ENCODE data around the gene SBK2. TPM values are rescaled to one million over a fixed set of nuclear protein-coding genes. Genes with fewer than 3 reads are reported as not detected.
A peak's percentile ranks its signal among the peaks of the same experiment; 100 is the strongest.

The SBK2 gene
- total RNA-seq, 1 experiment from 2014 or later = not detected

- Histone ChIP-seq H3K4me1 (ENCODE audit: insufficient read depth, low read length) (no peaks in the 10 kb centered on the region), H4K20me1 (ENCODE audit: low read length) (no peaks in the 10 kb centered on the region), H3K9me3 (ENCODE audit: low read length) (no peaks in the 10 kb centered on the region), H3K79me2 (ENCODE audit: low read length) (no peaks in the 10 kb centered on the region), H3K4me2 (ENCODE audit: low read length) (no peak overlapping the region), H3K36me3 (ENCODE audit: low read depth, low read length) (no peaks in the 10 kb centered on the region), H3K9ac (ENCODE audit: low read length) (no peak overlapping the region), H3K9me2 (replicated peaks; ENCODE audit: low read length) (no peaks in the 10 kb centered on the region), H2AFZ (ENCODE audit: low read length) (no peak overlapping the region), H3K4me3 (ENCODE audit: low read length) (no peak overlapping the region), H3F3A (ENCODE audit: low read length, unreplicated experiment) (no peaks in the 10 kb centered on the region), H3K27ac (ENCODE audit: low read length) (no peak overlapping the region), H3K27me3 (ENCODE audit: low read length) (no peaks in the 10 kb centered on the region)
- no peak for ATAC-seq
- DNase-seq = no peak
- intact Hi-C loops (cut with micrococcal nuclease) = no loop called here
- no TSS peak for BruUV-seq (replicated peaks)
- TF ChIP-seq EZH2phosphoT487 (IDR thresholded peaks at IDR 0.05; ENCODE audit: borderline replicate concordance, low read length) = no peak
- TF ChIP-seq EZH2 (IDR thresholded peaks at IDR 0.05; ENCODE audit: low read length, unreplicated experiment) = no peak
- TF ChIP-seq, protein P1, sequence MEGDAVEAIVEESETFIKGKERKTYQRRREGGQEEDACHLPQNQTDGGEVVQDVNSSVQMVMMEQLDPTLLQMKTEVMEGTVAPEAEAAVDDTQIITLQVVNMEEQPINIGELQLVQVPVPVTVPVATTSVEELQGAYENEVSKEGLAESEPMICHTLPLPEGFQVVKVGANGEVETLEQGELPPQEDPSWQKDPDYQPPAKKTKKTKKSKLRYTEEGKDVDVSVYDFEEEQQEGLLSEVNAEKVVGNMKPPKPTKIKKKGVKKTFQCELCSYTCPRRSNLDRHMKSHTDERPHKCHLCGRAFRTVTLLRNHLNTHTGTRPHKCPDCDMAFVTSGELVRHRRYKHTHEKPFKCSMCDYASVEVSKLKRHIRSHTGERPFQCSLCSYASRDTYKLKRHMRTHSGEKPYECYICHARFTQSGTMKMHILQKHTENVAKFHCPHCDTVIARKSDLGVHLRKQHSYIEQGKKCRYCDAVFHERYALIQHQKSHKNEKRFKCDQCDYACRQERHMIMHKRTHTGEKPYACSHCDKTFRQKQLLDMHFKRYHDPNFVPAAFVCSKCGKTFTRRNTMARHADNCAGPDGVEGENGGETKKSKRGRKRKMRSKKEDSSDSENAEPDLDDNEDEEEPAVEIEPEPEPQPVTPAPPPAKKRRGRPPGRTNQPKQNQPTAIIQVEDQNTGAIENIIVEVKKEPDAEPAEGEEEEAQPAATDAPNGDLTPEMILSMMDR (conservative IDR thresholded peaks at IDR 0.05; ENCODE audit: low read depth, low read length) = no peak
- ChIA-PET CTCF (no interaction called here), POLR2A (ENCODE audit: unreplicated experiment) (no interaction called here)
Observed at GRCh38 chr19:55567708-55568328, 30.9 kb upstream of the SBK2 start.

DNA sequence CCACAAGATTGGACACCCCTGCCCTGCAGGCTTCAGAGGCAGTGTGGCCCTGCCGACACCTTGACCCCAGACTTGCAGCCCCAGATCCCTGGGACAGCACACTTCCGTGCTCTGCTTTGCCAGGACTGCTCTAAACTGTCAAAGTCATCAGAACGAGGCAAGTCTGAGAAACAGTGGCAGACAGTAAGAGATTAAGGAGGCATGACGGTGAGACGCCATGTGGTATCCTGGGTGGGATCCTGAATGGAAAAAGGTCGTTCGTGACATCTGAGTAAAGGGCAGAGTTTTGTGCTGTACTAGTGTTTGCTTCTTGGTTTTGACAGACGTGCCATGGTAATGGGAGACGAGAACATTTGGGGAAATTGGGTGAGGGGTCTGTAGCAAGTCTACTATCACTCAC lies 29.9 kb upstream of the SBK2 start:
- H3K27ac ChIP-seq (ENCODE audit: low read length) = no peak overlapping the region
- no peaks in the 10 kb centered on the region for H4K20me1 ChIP-seq (ENCODE audit: low read length)
- no peaks in the 10 kb centered on the region for H3K79me2 ChIP-seq (ENCODE audit: low read length)
- no peak overlapping the region for H3K4me3 ChIP-seq (ENCODE audit: low read length)
- H3K9ac ChIP-seq (ENCODE audit: low read length) = no peak overlapping the region
- H3K9me3 ChIP-seq (ENCODE audit: low read length) = no peaks in the 10 kb centered on the region
- no peaks in the 10 kb centered on the region for H3K9me2 ChIP-seq (replicated peaks; ENCODE audit: low read length)
- intact Hi-C loops (cut with micrococcal nuclease) = no loop called here
- ChIA-PET POLR2A (ENCODE audit: unreplicated experiment) (no interaction called here), CTCF (no interaction called here)
- no peak overlapping the region for H2AFZ ChIP-seq (ENCODE audit: low read length)
- H3K27me3 ChIP-seq (ENCODE audit: low read length) = no peaks in the 10 kb centered on the region
- H3K4me2 ChIP-seq (ENCODE audit: low read length) = no peak overlapping the region
- H3K4me1 ChIP-seq (ENCODE audit: insufficient read depth, low read length) = no peaks in the 10 kb centered on the region
- DNase-seq (no peak), ATAC-seq (no peak)
- TF ChIP-seq EZH2 (IDR thresholded peaks at IDR 0.05; ENCODE audit: low read length, unreplicated experiment) = no peak
- no peak for TF ChIP-seq EZH2phosphoT487 (IDR thresholded peaks at IDR 0.05; ENCODE audit: borderline replicate concordance, low read length)
- TF ChIP-seq, protein P1 (conservative IDR thresholded peaks at IDR 0.05; ENCODE audit: low read depth, low read length) = no peak
- no TSS peak for BruUV-seq (replicated peaks)
- H3F3A ChIP-seq (ENCODE audit: low read length, unreplicated experiment) = no peaks in the 10 kb centered on the region
- no peaks in the 10 kb centered on the region for H3K36me3 ChIP-seq (ENCODE audit: low read depth, low read length)

DNA sequence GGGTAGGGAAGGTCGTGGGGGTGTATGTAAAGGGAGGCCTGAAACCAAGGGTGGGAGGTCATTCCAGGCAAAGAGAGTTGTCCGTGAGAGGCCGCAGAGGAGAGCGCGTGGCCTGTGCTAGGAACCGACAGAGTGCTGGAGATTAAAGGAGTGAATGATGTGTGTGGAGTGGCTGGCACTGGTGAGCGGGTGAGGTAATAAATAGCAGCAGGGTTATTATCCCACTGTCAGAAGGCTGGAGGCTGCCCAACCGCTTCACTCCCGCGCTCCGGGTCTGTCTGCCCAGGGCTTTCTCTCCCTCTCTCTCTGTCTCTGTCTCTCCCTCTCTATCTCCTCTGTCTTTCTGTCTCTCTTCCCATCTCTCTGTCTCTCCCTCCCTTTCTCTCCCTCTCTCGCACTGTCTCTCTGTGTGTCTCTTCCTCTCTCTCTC lies 26.3 kb upstream of the SBK2 start:
- TF ChIP-seq EZH2phosphoT487 (IDR thresholded peaks at IDR 0.05; ENCODE audit: borderline replicate concordance, low read length) (no peak), EZH2 (IDR thresholded peaks at IDR 0.05; ENCODE audit: low read length, unreplicated experiment) (no peak)
- TF ChIP-seq, protein P1 (conservative IDR thresholded peaks at IDR 0.05; ENCODE audit: low read depth, low read length) = no peak
- no peaks in the 10 kb centered on the region for H3K79me2 ChIP-seq (ENCODE audit: low read length)
- H3K9me2 ChIP-seq (replicated peaks; ENCODE audit: low read length) = no peaks in the 10 kb centered on the region
- no peaks in the 10 kb centered on the region for H3K27me3 ChIP-seq (ENCODE audit: low read length)
- DNase-seq (no peak), ATAC-seq (peak; percentile 43)
- H3K9me3 ChIP-seq (ENCODE audit: low read length) = no peaks in the 10 kb centered on the region
- no peak overlapping the region for H3K27ac ChIP-seq (ENCODE audit: low read length)
- H2AFZ ChIP-seq (ENCODE audit: low read length) = no peak overlapping the region
- POLR2A ChIA-PET (ENCODE audit: unreplicated experiment) = no interaction called here
- H3K4me3 ChIP-seq (ENCODE audit: low read length) = no peak overlapping the region
- intact Hi-C loops (cut with micrococcal nuclease) = no loop called here
- BruUV-seq (replicated peaks) = no TSS peak
- no peak overlapping the region for H3K9ac ChIP-seq (ENCODE audit: low read length)
- CTCF ChIA-PET = no interaction called here
- no peaks in the 10 kb centered on the region for H3K36me3 ChIP-seq (ENCODE audit: low read depth, low read length)
- no peaks in the 10 kb centered on the region for H3F3A ChIP-seq (ENCODE audit: low read length, unreplicated experiment)
- no peaks in the 10 kb centered on the region for H4K20me1 ChIP-seq (ENCODE audit: low read length)
- no peaks in the 10 kb centered on the region for H3K4me1 ChIP-seq (ENCODE audit: insufficient read depth, low read length)
- no peak overlapping the region for H3K4me2 ChIP-seq (ENCODE audit: low read length)
